ENCODE data around the gene TMEM108. TPM values are rescaled to one million over a fixed set of nuclear protein-coding genes. Genes with fewer than 3 reads are reported as not detected.

Gene TMEM108
- total and polyA plus RNA-seq, 2 of the 4 experiments (the other 2 are of a cell fraction): 0.18 to 2.2 TPM

DNA sequence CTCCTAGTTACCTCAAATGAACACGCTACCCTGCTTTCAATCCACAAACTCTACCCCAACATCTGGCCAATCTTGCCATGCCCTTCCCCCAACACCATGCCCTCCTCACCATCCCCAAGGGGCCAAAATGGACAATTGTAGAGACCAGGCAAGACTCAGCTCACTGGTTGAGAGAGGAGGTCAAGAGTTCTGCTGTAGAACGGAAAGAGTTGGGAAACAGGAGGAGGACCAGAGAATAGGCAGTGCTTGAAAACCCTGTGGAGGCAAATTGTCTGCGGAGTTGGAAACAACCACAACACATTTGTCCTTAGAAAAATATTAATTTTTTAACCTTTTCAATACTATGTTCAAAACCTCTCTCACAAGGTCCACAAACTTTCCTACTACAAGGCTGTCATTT is 232.9 kb downstream of the TMEM108 start:
- no peak overlapping the region for H3K56ac ChIP-seq (ENCODE audit: extremely low read depth, insufficient read depth, low read length)
- H3K27me3 ChIP-seq (ENCODE audit: control insufficient read depth, insufficient read depth, low read length): no peaks in the 10 kb centered on the region; the same call in 1 of the 2 replicates
- H4K91ac ChIP-seq (ENCODE audit: insufficient read depth, low read depth, low read length): no peak overlapping the region
- DNase-seq (no peak), ATAC-seq (ENCODE audit: low read depth) (no peak)
- H3K23ac ChIP-seq (ENCODE audit: low read depth, low read length): no peak overlapping the region
- peak overlapping the region; percentile 75; the same call in 1 of the 2 replicates for H2AK5ac ChIP-seq (ENCODE audit: low read depth, low read length)
- no CpG with 5 or more reads among the region's 3 CpGs for WGBS, 2 experiments (ENCODE audit: extremely low coverage in 2 of 2, insufficient read length in 1 of 2)
- CTCF ChIA-PET: no interaction called here
- H3K9me3 ChIP-seq (ENCODE audit: control insufficient read depth, insufficient read depth, low read length): no peaks in the 10 kb centered on the region
- dilution Hi-C loops (cut with HindIII; ENCODE audit: low sequenced_read_pairs, unreplicated experiment) (no loop called here), in situ Hi-C loops (cut with MboI; ENCODE audit: low sequenced_read_pairs) (no loop called here), intact Hi-C loops (cut with micrococcal nuclease) (no loop called here)
- H4K20me1 ChIP-seq (ENCODE audit: insufficient read depth, low read length): no peaks in the 10 kb centered on the region
- H3K18ac ChIP-seq (ENCODE audit: low read depth, low read length): no peak overlapping the region
- no peak overlapping the region; the same call in 1 of the 2 replicates for H4K5ac ChIP-seq (ENCODE audit: low read depth, low read length)
- peaks cover 5% of the 10 kb centered on the region for H3K4me1 ChIP-seq (ENCODE audit: control insufficient read depth, insufficient read depth, low read length)
- BruUV-seq (replicated peaks): no TSS peak
- no peaks in the 10 kb centered on the region for H3K79me1 ChIP-seq (ENCODE audit: low read depth in 1 of 2, low read length in 2 of 2)
- H2AK9ac ChIP-seq (replicated peaks; ENCODE audit: low read depth, low read length, poor library complexity): no peak overlapping the region
- no peak overlapping the region for H2BK120ac ChIP-seq (ENCODE audit: low read depth, low read length)
- TF ChIP-seq, protein P1, sequence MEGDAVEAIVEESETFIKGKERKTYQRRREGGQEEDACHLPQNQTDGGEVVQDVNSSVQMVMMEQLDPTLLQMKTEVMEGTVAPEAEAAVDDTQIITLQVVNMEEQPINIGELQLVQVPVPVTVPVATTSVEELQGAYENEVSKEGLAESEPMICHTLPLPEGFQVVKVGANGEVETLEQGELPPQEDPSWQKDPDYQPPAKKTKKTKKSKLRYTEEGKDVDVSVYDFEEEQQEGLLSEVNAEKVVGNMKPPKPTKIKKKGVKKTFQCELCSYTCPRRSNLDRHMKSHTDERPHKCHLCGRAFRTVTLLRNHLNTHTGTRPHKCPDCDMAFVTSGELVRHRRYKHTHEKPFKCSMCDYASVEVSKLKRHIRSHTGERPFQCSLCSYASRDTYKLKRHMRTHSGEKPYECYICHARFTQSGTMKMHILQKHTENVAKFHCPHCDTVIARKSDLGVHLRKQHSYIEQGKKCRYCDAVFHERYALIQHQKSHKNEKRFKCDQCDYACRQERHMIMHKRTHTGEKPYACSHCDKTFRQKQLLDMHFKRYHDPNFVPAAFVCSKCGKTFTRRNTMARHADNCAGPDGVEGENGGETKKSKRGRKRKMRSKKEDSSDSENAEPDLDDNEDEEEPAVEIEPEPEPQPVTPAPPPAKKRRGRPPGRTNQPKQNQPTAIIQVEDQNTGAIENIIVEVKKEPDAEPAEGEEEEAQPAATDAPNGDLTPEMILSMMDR (conservative IDR thresholded peaks at IDR 0.05; ENCODE audit: low read depth, low read length): no peak
- TF ChIP-seq RAD21 (IDR thresholded peaks at IDR 0.05; ENCODE audit: low read length): no peak
- no peak for TF ChIP-seq BHLHE40 (IDR thresholded peaks at IDR 0.05; ENCODE audit: low read depth, low read length)
- TF ChIP-seq, protein P2, sequence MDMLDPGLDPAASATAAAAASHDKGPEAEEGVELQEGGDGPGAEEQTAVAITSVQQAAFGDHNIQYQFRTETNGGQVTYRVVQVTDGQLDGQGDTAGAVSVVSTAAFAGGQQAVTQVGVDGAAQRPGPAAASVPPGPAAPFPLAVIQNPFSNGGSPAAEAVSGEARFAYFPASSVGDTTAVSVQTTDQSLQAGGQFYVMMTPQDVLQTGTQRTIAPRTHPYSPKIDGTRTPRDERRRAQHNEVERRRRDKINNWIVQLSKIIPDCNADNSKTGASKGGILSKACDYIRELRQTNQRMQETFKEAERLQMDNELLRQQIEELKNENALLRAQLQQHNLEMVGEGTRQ (IDR thresholded peaks at IDR 0.05; ENCODE audit: low read depth, low read length): no peak
- no peak for TF ChIP-seq SMC3 (IDR thresholded peaks at IDR 0.05; ENCODE audit: low read depth, low read length)
- TF ChIP-seq MAFK (IDR thresholded peaks at IDR 0.05; ENCODE audit: low read depth, low read length): no peak
- TF ChIP-seq, protein P3, sequence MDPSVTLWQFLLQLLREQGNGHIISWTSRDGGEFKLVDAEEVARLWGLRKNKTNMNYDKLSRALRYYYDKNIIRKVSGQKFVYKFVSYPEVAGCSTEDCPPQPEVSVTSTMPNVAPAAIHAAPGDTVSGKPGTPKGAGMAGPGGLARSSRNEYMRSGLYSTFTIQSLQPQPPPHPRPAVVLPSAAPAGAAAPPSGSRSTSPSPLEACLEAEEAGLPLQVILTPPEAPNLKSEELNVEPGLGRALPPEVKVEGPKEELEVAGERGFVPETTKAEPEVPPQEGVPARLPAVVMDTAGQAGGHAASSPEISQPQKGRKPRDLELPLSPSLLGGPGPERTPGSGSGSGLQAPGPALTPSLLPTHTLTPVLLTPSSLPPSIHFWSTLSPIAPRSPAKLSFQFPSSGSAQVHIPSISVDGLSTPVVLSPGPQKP (IDR thresholded peaks at IDR 0.05; ENCODE audit: borderline replicate concordance, low read depth, low read length): no peak
- no peak for TF ChIP-seq FOS (IDR thresholded peaks at IDR 0.05; ENCODE audit: low read depth, low read length)
- TF ChIP-seq POLR2A (IDR thresholded peaks at IDR 0.05; ENCODE audit: low read depth, low read length): no peak
- TF ChIP-seq MAZ (IDR thresholded peaks at IDR 0.05; ENCODE audit: borderline replicate concordance, low read depth, low read length): no peak
- no peak for TF ChIP-seq CHD1 (IDR thresholded peaks at IDR 0.05; ENCODE audit: low read depth, low read length)
- TF ChIP-seq CEBPB (IDR thresholded peaks at IDR 0.05; ENCODE audit: low read depth, low read length): no peak
- no peak for TF ChIP-seq NFE2L2 (IDR thresholded peaks at IDR 0.05; ENCODE audit: low read depth, low read length)
- TF ChIP-seq RFX5 (IDR thresholded peaks at IDR 0.05; ENCODE audit: low read depth, low read length): no peak
- no peak for TF ChIP-seq MXI1 (IDR thresholded peaks at IDR 0.05; ENCODE audit: borderline replicate concordance, low read depth, low read length)
- no peak for TF ChIP-seq RCOR1 (IDR thresholded peaks at IDR 0.05; ENCODE audit: insufficient replicate concordance, low read length)
- POLR2A ChIA-PET (ENCODE audit: unreplicated experiment): no interaction called here
- H3K9ac ChIP-seq (ENCODE audit: low read depth, low read length): no peak overlapping the region
- no peak overlapping the region for H4K8ac ChIP-seq (ENCODE audit: low read depth in 2 of 2, low read length in 2 of 2)
- H3K14ac ChIP-seq (replicated peaks; ENCODE audit: low read depth, low read length): peak overlapping the region; percentile 54; the same call in 1 of the 2 replicates
- H3K4me3 ChIP-seq (ENCODE audit: insufficient read depth, low read depth, low read length): no peak overlapping the region
- H2BK5ac ChIP-seq (ENCODE audit: low read depth, low read length, poor library complexity, severe bottlenecking): no peak overlapping the region
- H3K4me2 ChIP-seq (ENCODE audit: low read depth, low read length): no peak overlapping the region
- no peaks in the 10 kb centered on the region for H3K9me1 ChIP-seq (ENCODE audit: insufficient read depth, low read length)
- no peaks in the 10 kb centered on the region for H3K36me3 ChIP-seq (ENCODE audit: control insufficient read depth, insufficient read depth, low read length)
- H3K4ac ChIP-seq (ENCODE audit: low read depth, low read length): peak overlapping the region; percentile 42; the same call in 1 of the 2 replicates
- no peak overlapping the region for H2BK15ac ChIP-seq (ENCODE audit: low read depth, low read length)
- H2BK20ac ChIP-seq (ENCODE audit: low read depth, low read length): no peak overlapping the region
- no peak overlapping the region for H3K27ac ChIP-seq (ENCODE audit: insufficient read depth, low read length)
- H2AFZ ChIP-seq (replicated peaks; ENCODE audit: low read length, poor library complexity): no peak overlapping the region
